Embryonic facial prominence (tissue), 1 donor: ENCODE data around the gene PTPN7.
"Not testable (repeated sequence)": the region's sequence is repeated elsewhere in the genome, so short reads cannot be mapped to it uniquely, and the experiment has no call there.

ENCODE experiments used
- DNase-seq: peaks from one replicate; pipeline ENCODE4 v3.0.0-alpha.2; 2016; ENCODE audit errors: extremely low spot score

PTPN7 gene

GRCh38 chr1:202130816-202131522 lies 29.4 kb downstream of the PTPN7 start:
- no peak for DNase-seq

- no peak for DNase-seq
Observed at GRCh38 chr1:202130297-202130721, 30.1 kb downstream of the PTPN7 start.

GRCh38 chr1:202129453-202130296 lies 30.7 kb downstream of the PTPN7 start:
- DNase-seq: no peak

GRCh38 chr1:202127836-202128622 lies 32.4 kb downstream of the PTPN7 start:
- no peak for DNase-seq

- no peak for DNase-seq
Observed at GRCh38 chr1:202127061-202127460, 33.3 kb downstream of the PTPN7 start.

- no peak for DNase-seq
Observed at GRCh38 chr1:202126426-202126825, 34.0 kb downstream of the PTPN7 start.

GRCh38 chr1:202125611-202126010 lies 34.8 kb downstream of the PTPN7 start:
- no peak for DNase-seq

- DNase-seq: no peak
Observed at GRCh38 chr1:202124142-202124541, 36.3 kb downstream of the PTPN7 start.

GRCh38 chr1:202123336-202123813 lies 37.0 kb downstream of the PTPN7 start:
- DNase-seq: no peak

GRCh38 chr1:202122639-202123335 lies 37.6 kb downstream of the PTPN7 start, which contains the start of gene GPR37L1:
TSS of gene GPR37L1 (plus strand) at chr1:202122917. CDS start at chr1:202122964, 47 bp downstream.
- no peak for DNase-seq

- no peak for DNase-seq
Observed at GRCh38 chr1:202121006-202121405, 39.4 kb downstream of the PTPN7 start.

GRCh38 chr1:202117898-202118371 lies 42.5 kb downstream of the PTPN7 start:
- DNase-seq: no peak

GRCh38 chr1:202116287-202116686 lies 44.1 kb downstream of the PTPN7 start:
- no peak for DNase-seq

GRCh38 chr1:202113690-202114300 lies 46.6 kb downstream of the PTPN7 start:
- DNase-seq: no peak

GRCh38 chr1:202112859-202113689 lies 47.3 kb downstream of the PTPN7 start:
- DNase-seq: no peak

- DNase-seq: not testable (repeated sequence)
Observed at GRCh38 chr1:202111589-202111988, 48.8 kb downstream of the PTPN7 start.

GRCh38 chr1:202110977-202111376 lies 49.4 kb downstream of the PTPN7 start:
- no peak for DNase-seq

- peak; percentile 48 for DNase-seq
Observed at GRCh38 chr1:202107801-202108731, 52.3 kb downstream of the PTPN7 start.

- no peak for DNase-seq
Observed at GRCh38 chr1:202107321-202107761, 53.1 kb downstream of the PTPN7 start.
